PC-3 (cell line): ENCODE data around the gene ACOT11.

ENCODE experiments used
- CTCF ChIP-seq: fragments of 300-600 bp; sonication (generic); conservative IDR thresholded peaks from 2 replicates; pipeline ENCODE4 v1.5.1; 2017; ENCODE audit warnings: antibody characterized with exemption, low read depth, mild to moderate bottlenecking, low read length
- EZH2 ChIP-seq: fragments of 300-600 bp; sonication (generic); IDR thresholded peaks from one replicate; pipeline ENCODE4 v1.6.1; 2017; ENCODE audit warnings: antibody characterized with exemption, mild to moderate bottlenecking, low read length; ENCODE audit not compliant: unreplicated experiment
- EZH2phosphoT487 ChIP-seq: fragments of 300-600 bp; sonication (generic); IDR thresholded peaks from 2 replicates; pipeline ENCODE4 v1.6.1; 2018; ENCODE audit warnings: mild to moderate bottlenecking, antibody characterized with exemption, low read length, borderline replicate concordance

GRCh38 chr1:54575605-54576290 is 27.7 kb downstream of the ACOT11 start:
- TF ChIP-seq CTCF (no peak), EZH2 (no peak), EZH2phosphoT487 (no peak)
